ENCODE results near the gene CUTA.

CUTA gene

DNA sequence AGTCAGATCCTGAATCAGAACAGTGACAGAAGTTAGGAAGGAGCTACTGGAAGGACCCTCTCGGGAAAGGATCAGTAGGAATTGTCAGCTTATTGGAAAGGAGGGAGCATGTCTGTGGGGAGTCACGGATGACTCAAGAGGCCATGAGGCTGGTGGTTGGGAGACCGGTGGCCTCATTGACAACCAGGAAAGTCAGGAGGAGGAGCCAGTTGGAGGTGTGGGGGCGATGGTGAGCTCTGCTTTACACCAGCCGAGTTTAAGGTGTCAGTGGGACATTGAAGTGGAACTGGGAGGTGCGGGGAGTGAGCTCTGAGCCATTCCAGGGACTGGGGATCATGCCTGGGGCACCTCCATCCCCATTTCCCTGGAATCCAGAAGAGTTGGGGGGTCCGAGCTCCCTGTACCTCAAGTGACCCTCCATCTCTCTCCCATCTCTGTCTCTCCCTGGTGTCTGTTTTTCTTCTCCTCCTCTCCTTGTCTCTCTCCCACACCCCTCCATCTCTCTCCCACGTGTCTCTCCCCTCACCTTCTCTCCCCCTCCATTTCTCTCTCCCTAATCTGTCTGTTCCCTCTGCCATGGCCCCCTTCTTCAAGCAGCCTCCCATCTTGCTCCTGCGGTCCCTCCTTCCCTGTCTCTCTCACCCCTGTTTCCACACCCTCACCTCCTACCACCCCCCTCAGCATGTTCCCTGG, 22.2 kb upstream of the CUTA start:
- DNase-seq (ENCODE audit: low spot score) = no peak

DNA sequence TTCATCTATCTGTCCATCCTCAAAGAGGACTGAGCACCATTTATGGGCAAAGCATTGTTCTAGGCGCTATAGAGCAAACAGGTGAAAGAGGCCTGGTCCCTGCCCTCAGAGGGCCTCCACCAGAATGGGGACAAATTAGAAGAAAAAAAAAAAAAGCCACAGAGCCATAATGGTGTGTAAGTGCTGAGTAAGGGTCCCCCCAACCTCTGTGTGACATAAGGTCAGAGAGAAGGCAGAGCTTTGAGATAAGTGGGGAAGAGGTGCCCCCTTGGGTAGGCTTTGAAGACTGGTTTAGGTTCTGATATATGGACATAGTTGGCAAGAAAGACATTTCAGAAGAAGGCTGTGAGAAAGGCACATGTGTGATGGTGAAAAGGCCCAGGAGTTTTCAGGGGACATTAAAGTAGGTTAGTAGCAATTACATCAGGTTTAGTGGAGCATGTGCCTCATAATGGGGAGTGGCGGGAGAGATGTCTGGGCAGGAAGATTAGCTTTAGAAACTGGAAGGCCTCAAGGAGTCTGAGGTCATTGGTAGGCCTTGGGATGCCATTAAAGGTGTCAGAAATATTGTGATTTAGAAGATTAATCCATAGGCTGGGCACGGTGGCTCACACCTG, 21.2 kb upstream of the CUTA start:
- no peak for DNase-seq (ENCODE audit: low spot score)

DNA sequence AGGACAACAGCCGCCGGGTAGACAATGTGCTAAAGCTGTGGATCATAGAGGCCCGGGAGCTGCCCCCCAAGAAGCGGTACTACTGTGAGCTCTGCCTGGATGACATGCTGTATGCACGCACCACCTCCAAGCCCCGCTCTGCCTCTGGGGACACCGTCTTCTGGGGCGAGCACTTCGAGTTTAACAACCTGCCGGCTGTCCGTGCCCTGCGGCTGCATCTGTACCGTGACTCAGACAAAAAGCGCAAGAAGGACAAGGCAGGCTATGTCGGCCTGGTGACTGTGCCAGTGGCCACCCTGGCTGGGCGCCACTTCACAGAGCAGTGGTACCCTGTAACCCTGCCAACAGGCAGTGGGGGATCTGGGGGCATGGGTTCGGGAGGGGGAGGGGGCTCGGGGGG, 19.8 kb upstream of the CUTA start:
- DNase-seq (ENCODE audit: low spot score) = no peak

DNA sequence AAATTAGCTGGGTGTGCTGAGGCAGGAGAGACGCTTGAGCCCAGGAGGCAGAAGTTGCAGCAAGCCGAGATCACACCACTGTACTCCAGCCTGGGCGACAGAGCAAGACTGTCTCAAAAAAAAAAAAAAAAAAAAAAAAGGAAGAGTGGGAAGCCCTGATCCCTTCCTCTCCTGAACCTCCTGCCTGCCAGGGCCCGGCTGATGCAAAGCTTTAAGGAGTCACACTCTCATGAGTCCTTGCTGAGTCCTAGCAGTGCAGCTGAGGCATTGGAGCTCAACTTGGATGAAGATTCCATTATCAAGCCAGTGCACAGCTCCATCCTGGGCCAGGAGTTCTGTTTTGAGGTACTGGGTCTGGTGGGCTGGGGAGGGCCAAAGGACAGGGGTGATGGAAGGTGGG, 17.1 kb upstream of the CUTA start:
- DNase-seq (ENCODE audit: low spot score) = no peak

DNA sequence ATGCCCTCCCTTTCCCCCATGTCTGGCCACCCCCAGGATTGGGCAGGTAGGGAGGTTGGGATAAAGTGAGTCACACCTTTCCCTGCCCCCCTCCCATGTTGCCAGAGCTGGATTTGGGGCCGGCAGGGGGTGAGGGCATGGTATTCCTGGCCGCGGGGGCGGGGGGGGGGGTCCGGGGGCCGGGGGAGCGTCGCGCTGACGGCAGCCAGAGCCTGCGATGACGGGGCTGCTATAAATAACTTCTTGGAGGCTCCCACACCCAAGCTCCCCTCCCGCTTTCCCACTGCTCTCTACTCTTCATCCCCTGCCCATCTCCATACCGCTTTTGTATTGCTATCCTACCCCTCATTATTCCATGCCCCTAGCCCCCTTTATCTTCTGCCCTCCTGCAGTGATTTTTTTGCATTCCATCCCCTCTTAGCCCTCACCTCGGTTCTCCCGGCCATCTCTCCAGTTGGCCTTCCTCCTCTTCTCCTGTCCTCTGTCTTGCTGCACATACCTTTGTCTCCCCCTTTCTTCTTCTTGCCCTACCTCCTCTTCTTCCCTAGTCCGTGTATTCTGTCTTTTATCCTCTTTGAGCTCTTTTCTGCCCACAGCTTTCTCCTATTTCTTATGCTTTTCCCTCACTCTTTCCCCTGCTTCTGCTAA, 15.8 kb upstream of the CUTA start:
- no peak for DNase-seq (ENCODE audit: low spot score)

DNA sequence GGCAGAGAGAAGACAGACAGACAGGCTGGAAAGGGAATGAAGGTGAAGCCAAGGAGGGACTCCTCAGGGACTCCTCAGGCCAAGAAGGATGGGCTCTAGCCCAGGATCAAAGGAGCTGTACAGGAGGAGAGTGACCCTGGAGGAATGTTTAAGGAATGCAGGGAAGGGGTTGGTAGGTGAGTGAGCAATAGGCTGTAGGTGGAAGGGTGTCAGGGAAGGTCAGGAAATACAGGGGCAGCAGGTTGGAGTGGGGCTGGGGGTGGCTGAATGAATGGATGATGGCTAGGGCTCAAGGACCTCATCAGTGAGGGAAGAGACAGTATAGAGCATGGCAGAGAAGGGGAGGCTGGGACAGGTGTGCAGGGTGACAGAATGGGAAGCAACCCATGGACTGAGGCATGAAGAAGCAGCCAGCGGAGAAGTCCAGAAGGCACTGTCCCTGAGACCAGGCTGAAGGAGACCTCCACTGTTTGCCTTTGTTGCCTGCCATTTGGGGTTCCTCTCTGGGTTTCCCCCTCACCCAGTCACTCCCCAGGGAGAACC, 15.2 kb upstream of the CUTA start:
- no peak for DNase-seq (ENCODE audit: low spot score)

DNA sequence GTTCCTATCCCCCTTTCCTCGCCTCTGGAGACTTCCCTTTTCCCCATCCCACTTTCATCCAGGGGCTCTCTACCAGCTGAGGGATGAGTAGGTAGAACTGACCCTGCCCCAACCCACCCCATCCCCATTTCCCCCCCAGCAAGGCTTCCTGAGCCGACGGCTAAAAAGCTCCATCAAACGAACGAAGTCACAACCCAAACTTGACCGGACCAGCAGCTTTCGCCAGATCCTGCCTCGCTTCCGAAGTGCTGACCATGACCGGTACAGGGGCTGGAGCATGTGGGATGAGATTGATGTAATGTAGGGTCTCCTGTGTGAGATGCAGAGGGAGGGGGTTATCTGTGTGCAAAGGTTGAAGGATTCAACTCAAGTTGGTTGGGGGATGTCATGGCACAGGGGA, 14.6 kb upstream of the CUTA start:
- no peak for DNase-seq (ENCODE audit: low spot score)

DNA sequence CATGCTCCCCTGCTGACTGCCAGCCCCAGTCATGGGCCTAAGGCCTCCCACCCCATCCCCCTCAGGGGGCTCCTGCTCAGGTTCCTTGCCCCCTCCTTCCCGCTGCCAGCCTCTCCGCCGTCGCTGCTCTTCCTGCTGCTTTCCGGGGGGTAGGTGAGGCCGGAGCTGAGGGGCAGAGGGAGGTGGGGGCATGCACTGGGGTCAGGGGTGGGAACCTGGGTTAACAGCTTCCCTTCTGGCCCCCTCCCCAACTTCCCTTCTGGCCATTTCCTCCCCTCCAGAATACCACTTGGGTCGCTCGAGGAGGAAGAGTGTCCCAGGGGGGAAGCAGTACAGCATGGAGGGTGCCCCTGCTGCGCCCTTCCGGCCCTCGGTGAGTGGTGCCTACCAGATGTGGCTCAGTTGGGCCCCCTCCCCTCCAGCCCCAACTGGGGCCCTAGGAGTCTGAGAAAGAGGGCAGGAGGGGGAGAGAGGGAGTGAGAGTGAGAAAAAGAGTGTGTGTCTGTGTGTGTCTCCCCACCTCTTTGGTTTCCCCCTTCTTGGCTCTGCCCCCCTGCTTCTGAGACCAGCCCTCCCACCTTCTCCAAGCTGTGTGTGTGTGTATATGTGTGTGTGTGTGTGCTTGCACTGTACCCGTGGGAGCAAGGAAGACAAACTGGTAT, 14.1 kb upstream of the CUTA start:
- no peak for DNase-seq (ENCODE audit: low spot score)

DNA sequence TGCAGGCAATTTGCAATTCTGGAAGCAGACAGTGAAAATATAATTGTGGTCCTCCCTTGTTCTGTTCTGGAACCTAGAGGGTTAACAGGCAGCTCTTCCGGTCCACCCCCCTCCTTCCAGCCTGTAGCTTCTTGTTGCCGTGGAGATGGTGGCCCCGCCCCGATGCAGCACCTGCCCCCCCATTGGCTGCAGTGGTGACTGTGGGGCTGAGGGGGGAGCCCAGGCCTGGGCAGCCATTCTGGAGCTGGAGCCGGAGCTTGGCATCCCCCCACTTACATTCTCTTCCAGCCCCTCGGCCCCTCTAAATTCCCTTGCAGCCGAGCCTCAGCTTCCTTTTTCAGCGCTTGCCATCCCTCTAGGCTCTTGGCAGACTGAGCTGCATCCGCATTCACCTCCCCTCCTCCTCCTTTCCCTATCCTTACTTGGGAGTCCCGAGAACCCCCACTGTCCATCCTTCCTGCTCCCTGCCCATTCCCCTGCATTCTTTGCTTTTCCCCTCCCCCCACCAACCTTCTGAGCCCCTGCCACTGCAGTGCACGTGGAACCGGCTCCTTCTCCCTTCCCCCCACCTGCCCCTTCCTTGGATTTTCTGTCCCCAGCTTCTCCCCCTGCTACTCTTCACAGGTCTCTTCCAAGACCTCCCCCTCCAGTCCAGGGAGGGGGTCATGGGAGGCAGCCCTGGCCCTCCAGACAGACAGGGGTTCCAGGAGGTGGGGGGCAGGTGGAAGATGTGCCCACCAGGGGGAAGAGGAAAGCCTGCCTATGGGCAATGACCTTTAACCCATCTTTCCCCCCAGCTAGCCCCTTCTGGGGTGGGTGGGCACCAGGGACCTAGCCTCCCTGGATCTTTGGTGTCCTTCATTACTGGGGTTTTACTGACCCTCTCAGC, 13.3 kb upstream of the CUTA start:
- DNase-seq (ENCODE audit: low spot score) = peak; percentile 87

DNA sequence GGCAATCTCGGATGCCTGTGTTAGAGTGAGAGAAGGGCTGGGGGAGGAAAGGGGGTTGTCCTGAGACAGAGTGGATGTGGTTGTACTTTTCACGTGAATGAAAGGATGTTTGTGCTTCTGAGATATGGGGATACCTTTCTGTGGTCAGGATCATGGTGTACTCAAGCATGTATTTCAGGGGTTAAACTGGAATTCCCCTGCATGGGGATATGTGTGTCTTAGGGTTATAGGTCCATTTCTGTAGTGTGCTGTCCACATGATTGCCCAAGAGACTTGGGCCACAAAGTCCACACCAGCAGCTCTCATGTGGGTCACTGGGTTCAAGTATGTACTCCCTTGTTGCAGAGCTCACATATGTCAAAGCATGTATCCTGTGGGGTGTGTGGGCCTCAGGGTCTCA, 12.4 kb upstream of the CUTA start:
- no peak for DNase-seq (ENCODE audit: low spot score)

DNA sequence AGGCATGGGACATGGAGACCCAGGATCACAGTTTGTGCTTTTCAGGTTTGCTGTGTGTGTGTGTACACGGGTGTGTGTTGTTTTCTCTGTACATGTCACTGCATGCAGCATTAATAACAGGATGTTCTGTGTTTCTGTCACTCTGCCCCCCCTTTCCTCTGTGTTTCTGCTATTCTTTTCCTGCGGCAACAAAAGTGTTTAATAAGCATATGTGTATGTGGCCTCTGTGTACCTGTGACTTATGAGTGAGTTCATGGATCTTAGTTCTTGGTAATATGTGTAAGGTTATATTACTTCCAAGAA, 11.8 kb upstream of the CUTA start:
- DNase-seq (ENCODE audit: low spot score) = no peak

DNA sequence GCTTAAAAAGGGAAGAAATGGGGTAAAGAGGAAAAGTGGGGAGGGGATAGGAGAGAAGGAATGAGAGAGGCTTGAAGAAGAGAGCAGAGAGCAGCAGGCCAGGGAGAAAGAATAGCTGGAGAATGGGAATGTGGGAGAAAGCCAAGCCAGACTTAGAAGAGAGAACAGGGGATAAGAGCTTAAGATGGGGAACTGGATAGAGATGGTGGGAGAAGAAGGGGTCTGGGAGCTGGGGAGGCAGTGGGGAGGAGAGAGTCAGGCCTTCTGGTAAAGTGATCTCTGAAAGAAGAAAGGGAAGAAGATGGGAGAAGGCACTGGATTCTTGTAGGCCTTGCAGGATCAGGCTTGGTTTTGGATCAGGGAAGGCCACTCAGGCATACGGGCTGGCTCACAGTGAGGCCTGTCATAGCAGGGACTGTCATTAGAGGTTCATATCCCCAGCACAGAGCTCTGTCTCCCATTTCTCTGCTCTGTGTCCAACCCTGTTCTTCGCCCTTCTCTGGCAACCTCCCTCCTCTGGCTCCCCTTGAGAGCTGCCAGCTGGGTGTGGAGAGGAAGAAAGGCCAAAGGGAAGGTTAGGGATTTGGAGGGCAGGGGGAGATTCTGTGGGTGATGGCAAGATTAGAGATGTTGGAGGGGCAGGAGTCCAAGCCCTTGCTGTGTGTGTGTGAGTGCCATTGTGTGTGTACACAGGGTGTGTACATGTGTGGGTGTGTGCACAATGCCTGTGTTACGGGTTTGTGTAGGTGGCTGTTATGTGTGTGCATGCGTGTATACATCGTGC, 11.3 kb upstream of the CUTA start:
- DNase-seq (ENCODE audit: low spot score) = no peak

DNA sequence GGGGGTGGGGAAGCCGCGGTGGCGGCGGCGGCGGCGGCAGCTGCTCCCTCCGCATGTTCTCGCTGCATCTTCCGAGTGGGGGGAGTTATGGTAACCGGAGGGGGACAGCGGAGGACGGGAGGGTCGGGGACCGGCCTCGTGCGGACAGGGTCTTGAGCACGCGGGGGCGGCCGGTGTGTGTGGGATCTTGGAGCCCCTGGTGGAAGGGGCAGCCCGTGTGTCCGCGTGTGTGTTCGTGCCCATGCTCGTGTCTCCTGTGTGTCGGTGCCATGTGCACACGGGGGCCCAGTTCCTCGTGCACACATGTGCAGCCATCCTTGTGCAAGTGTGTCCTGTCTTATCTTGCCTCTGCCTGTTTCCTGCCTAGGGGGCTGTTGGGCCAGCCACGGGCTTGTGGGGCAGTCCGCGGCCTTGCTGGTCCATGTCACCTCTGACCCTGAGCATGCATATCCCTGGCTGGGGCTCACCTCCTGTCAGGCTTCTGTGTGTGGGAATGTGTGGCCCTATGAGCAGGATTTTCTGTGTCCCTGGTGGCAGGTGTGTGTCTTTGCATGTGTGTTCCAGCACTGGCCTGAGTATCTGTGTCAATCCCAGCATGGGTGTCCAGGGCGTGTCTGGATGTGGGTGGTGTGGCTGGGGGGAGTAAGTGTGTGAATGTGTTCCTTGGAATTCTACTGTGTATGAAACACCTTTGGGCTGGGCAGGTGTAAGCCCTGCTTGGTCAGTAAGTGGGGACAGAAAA, 10.5 kb upstream of the CUTA start:
- peak; percentile 37 for DNase-seq (ENCODE audit: low spot score)

DNA sequence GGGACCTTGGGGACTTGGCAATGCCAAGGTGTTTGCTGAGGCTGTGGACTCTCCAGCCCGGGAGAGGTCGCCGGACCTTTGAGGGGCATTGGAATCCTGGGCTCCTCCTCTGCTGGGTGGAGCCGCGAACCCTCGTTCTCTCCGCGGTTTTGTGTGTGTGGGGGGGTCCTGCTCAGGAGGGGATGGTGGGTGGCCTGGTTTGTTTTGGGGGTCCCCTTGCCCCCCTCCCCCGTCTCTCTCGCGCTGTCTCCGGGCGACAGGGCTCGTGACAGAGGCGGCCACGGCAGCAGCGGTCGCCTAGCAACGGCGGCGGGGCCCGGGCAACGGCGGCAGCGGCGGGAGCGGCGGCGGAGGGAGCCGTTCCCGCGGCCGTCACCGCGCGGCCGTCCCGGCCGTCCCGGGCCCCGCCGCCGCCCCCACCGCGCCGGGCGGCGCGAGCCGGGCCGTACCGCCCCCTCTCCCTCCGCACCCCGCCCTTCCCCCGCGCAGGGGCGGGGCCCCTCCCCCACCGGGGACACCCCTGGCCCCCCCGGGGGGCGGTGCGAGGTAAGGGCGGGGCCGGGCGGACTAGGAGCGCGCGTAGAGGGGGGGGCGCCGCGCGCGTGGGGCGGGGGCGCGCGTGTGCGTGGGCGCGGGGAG, 9.8 kb upstream of the CUTA start:
- DNase-seq (ENCODE audit: low spot score) = peak; percentile 58

DNA sequence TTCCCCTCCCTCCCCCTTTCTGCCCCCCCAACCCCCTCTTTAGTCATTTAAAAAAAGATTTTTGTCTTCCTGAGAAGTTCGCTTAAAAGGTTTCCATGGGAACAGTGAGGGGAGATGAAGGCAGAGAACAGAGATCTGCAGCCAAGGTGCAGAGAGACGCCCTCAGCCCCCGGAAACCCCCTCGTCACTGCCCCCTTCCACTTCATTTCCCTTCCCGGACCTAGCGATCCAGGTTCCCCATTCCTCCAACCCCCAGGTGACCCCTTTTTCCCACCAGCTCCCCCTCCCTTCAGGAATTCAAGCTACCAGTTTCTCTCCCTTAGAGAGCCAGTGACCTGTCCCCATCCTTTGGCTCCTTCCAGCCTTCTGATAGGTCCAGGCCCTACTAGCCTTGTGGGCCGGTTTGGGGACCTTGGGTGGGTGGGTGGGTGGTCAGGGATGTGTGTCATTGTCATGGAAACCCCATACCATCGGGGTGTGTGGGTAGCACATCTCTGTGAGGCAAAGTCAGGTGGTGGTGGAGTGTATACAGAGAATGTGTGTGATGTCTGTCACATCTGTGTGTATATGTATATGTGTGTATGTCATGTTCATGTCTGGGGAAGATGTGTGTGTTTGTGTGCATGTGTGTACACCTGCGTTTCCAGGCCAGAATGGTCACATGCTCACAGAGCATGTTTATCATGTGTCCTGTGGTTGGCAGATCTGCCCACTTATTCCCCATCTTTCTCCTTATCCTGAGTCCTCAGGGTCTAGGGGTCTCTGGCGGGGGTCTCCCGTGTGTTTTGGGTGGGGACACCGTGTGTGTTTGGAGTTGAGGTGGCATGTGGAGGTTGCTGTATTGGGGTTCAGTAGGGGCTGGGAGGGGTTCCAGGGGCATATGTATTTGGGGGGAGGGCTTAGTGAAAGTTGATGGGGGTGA, 8.9 kb upstream of the CUTA start:
- no peak for DNase-seq (ENCODE audit: low spot score)

DNA sequence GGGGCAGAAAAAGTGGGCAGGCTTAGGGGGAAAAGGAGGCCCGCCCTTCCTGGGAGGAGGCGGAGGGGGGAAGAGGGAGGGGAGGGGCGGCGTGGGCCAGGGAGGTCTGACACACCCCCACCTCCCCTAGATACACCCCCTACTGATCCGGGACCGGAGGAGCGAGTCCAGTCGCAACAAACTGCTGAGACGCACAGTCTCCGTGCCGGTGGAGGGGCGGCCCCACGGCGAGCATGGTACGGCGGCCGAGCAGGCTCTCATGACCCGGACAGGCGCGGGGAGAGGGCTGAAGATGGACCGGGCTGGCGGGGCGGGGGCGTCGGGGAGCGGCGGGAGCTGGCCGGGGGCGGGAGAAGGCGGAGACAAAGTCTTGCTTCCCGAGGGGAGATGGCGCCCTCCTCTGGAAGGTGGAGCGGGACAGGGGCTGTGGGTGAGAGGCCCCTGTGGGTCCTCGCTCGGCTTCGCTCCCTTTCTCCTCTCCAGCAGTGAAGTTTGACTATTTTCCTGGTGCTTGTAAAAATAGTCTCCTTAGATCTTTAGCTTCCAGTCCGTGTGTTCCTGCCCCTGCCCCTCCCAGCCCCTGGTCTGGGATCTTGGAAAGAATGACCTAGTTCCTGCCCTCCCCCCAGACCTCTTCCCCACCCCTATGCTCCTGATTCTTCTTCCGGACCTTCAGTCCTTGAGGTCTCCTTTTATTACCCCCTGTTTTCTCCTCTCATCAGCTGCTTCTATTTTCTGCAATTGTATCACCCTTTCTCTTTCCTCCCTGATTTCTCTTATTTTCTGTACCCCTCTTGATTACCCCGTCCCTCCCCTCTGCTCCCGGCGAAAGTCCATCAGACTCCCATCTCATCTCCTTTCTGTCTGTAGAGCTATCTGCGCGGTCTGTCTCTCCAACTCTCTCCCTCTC, 8.0 kb upstream of the CUTA start:
- DNase-seq (ENCODE audit: low spot score) = peak; percentile 83

DNA sequence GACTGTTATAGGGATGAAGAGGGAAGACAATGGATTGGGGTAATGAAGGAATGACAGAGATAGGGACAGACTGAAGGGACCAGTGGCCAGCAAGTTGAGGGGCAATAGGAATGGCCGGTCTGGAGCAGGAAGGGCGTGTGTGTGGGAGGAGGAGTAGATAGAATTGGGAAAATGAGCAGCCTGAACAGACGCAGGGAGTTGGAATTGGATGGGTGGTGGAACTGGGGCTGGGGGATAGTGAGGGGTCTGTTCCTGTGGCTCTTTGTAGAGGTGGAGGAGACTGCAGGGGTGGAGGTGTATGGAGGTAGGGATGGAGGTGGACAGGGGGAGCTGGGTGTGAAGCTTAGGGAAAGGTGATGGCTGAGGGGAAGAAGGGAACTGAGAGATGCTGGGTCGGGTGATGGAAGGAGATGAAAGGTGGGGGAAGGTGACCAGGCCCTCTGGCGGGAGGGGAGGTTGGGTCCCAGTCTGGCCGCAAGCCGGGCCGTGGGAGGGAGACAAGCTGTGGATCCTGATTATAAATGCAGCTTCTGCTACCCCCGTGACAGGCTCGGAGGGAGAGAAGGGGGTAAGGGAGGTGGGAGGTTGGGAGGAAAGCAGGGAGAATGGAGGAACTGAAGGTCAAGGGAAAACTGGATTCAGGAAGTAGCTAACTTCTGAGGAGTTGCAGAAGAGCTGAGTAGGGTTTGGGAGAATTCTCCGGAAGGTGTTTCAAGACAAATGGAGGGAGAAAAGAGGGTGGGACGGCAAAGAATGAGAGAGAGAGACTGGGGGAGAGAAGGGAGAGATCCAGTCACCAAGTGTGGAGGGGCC, 7.2 kb upstream of the CUTA start:
- DNase-seq (ENCODE audit: low spot score) = no peak

All from AG08395 (cell line).